Panc1 (cell line): ENCODE data around the gene TIMM17A.

Source experiments
- CTCF ChIP-seq: fragments of 450-650 bp; IDR thresholded peaks from 2 replicates; pipeline ENCODE4 v1.5.1; 2017; ENCODE audit warnings: mild to moderate bottlenecking
- REST ChIP-seq, 2 experiments: IDR thresholded peaks; 2 replicates each; pipeline ENCODE4 v1.6.1; 2011 to 2012; ENCODE audit warnings: low read depth in 2 of 2, control low read depth in 1 of 2, low read length in 1 of 2, mild to moderate bottlenecking in 1 of 2, moderate library complexity in 1 of 2; ENCODE audit not compliant: insufficient read depth in 1 of 2

- TF ChIP-seq REST (IDR thresholded peaks at IDR 0.05; ENCODE audit: insufficient read depth in 1 of 2, low read depth in 2 of 2, low read length in 1 of 2) (no peak), CTCF (no peak)
Observed at GRCh38 chr1:202007304-202007703, 52.0 kb downstream of the TIMM17A start.
